Ovary (tissue), 9 donors: ENCODE results near the gene LTBP2. TPM values are rescaled to one million over a fixed set of nuclear protein-coding genes. Genes with fewer than 3 reads are reported as not detected.
"Not testable (repeated sequence)": the region's sequence is repeated elsewhere in the genome, so short reads cannot be mapped to it uniquely, and the experiment has no call there.

ENCODE experiments used
- DNase-seq, 5 donors: peaks; one replicate each; pipeline ENCODE4 v3.0.0-alpha.2; 2019 to 2020
- H3K27ac ChIP-seq, 2 donors: fragments of 200-600 bp; one replicate each; pipeline versions ENCODE4 v1.5.1 to v1.8.0; 2019 to 2022
- H3K27me3 ChIP-seq: fragments of 200-600 bp; one replicate; pipeline ENCODE4 v1.8.0; 2022
- H3K36me3 ChIP-seq: fragments of 200-600 bp; sonication (generic); one replicate; pipeline ENCODE4 v1.5.1; 2019
- H3K4me1 ChIP-seq: one replicate; pipeline ENCODE4 v1.8.1; 2013; ENCODE audit warnings: mild to moderate bottlenecking, moderate library complexity; ENCODE audit not compliant: insufficient read depth
- H3K4me3 ChIP-seq: fragments of 200-600 bp; sonication (generic); one replicate; pipeline ENCODE4 v1.5.1; 2017
- H3K9me3 ChIP-seq, 2 donors: fragments of 200-600 bp in 1 of 2; sonication (generic) in 1 of 2; one replicate each; pipeline versions ENCODE4 v1.5.1 to v1.8.1; 2013 to 2019; ENCODE audit warnings: mild to moderate bottlenecking in 1 of 2, moderate library complexity in 1 of 2
- CTCF ChIP-seq, 3 donors: fragments of 450-650 bp in 2 of 3; fragments of 200-600 bp in 1 of 3; IDR thresholded peaks; one replicate each; pipeline versions ENCODE4 v1.5.1 to v1.8.0; 2016 to 2022; ENCODE audit warnings: antibody characterized with exemption in 3 of 3, mild to moderate bottlenecking in 1 of 3
- EP300 ChIP-seq: sonication (generic); formaldehyde crosslinking; IDR thresholded peaks from one replicate; pipeline ENCODE4 v1.6.1; 2017; ENCODE audit warnings: antibody characterized with exemption
- POLR2A ChIP-seq: fragments of 450-650 bp; IDR thresholded peaks from one replicate; pipeline ENCODE4 v1.6.1; 2017; ENCODE audit warnings: antibody characterized with exemption, mild to moderate bottlenecking, moderate library complexity
- WGBS, 3 donors: extraction: QIAGEN DNeasy Blood & Tissue Kit in 1 of 3; methylation state at CpG; one replicate each; pipeline versions ENCODE4 v1.1.5 to v1.1.7; 2013 to 2017; 5-methylcytosine and 5-hydroxymethylcytosine counted together
- intact Hi-C, 4 donors: fragments of 100-400 bp; cut with DNase I; formaldehyde crosslinking; loops; one replicate each; pipeline versions ENCODE4 v1.11.0 to v1.15.1; 2022 to 2023
- polyA plus RNA-seq, 2 donors: library from polyadenylated mRNA; stranded (reverse); fragments of 200-250 nt in 1 of 2; fragments of 350-450 nt in 1 of 2; fragmentation: Illumina TruSeq in 1 of 2; extraction: RNeasy Lipid Tissue Mini Kit (QIAGEN cat#74804) in 1 of 2; gene quantifications; one replicate each; pipeline ENCODE4 v1.2.3, GENCODE V29; 2013 to 2014
- total RNA-seq, 7 donors: library from RNA; depleted of rRNA in 2 of 7; stranded (reverse); fragments of >200 nt in 2 of 7; fragmentation: NEBNext Ultra II Directional in 3 of 7; extraction: Animal tissue kit (Norgen Biotek cat#: 25700) in 3 of 7; gene quantifications; one replicate each; pipeline versions ENCODE4 v1.1.0 to v1.2.4, GENCODE V29; 2016 to 2023
- donor health status: DM: no; HTN: no; CAD: no; lungs with moderate emphysema.
- donor health status: DM: no; HTN: no; CAD: no.
- donor health status: Bipolar disorder and iron deficiency.
- donor health status: DM: yes; HTN: yes; CAD: no.
- donor health status: DM: no; HTN: no; CAD: no.
- donor health status: DM: yes; HTN: yes; CAD: no.

Gene LTBP2
- total and polyA plus RNA-seq, 9 donors: 31.4 to 85.0 (median 60.0) TPM

DNA sequence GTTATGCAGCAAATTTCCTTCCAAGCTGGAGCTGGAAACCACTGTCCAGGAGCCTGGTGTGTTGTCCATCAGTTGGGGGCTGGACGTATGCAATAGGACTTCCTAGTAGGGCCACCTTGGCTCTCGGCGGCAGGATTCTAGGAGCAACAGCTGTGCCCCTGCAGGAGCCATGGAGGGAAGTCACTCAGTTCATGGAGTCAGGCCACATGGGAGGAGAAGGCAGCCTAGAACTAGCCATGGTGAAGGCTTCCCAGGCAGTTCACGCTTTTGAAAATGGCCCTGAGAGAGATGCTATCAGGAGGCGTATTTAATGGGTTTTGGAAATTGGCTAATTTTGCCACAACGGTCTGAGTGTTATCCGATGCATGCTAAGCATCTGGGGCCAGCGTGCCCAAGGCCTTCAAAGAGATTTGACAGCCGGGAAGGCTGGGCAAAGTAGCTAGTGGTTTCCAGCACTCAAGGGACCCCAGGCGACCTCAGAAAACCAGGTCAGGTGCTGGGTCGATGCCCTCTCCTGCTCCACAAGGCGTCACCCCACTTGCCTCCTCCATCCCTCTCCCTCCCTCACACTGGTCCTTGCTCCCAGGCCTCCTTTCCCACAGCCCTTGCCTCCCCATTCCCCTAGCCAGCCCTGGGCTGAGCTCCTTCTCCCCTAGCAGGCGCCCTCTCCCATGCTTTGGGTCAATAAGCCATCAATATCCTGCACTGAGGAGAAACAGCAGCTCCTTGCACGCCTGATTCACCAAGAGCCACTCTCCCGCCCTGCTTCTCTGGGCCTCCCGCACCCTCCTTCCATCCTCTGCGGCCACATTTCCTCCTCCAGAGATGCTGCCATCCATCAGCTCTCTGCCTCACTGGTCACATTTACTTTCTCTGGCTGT, 155.1 kb downstream of the LTBP2 start:
- no peaks in the 10 kb centered on the region for H3K27me3 ChIP-seq
- no peak for TF ChIP-seq EP300
- TF ChIP-seq POLR2A: no peak
- TF ChIP-seq CTCF (IDR thresholded peaks at IDR 0.05): no peak
- no peaks in the 10 kb centered on the region for H3K36me3 ChIP-seq
- H3K9me3 ChIP-seq: no peaks in the 10 kb centered on the region
- DNase-seq: no peak
- H3K4me1 ChIP-seq: no peaks in the 10 kb centered on the region
- H3K4me3 ChIP-seq: no peak overlapping the region
- 66 to 78% (median 72%) methylated on average over 17 of the region's 17 CpGs for WGBS, 3 donors
- intact Hi-C loops: no loop called here
- H3K27ac ChIP-seq: no peak overlapping the region

DNA sequence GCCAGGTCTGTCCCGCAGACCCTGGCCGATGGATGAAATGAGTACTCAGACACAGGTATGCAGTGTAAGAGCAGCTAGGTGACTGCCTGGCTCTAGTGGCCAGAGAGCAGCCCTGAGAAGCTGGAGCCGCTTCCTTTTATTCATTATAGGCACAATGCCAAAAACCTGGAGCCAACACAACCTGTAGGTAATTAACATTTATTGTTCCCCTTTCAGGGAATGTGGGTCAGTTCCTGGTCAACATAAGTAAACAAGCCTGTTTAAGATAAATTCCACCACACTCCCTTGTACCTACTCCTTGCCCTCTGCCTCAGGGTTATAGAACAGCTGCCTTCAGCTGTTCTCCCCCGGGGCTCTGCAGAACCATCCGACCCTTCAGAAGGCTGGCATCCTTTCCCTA, 157.6 kb downstream of the LTBP2 start:
- H3K36me3 ChIP-seq, H3K4me3 ChIP-seq, H3K4me1 ChIP-seq, H3K27me3 ChIP-seq, H3K27ac ChIP-seq, DNase-seq, intact Hi-C loops, H3K9me3 ChIP-seq: not testable (repeated sequence)
- WGBS, 3 donors: 46 to 60% (median 54%) methylated on average over 5 of the region's 5 CpGs

Other genes with a start within 250 kb of the LTBP2 start
- gene SYNDIG1L, start 186.0 kb downstream of the LTBP2 start, total RNA-seq: under 1 TPM in 5 of 7 donors, not detected in 2; 0.10 to 0.35 (median 0.28) TPM
- under 1 TPM; 0.12 to 0.28 TPM for gene SYNDIG1L, start 186.0 kb downstream of the LTBP2 start, polyA plus RNA-seq
- gene NPC2, start 118.9 kb downstream of the LTBP2 start, total RNA-seq: 100 to 1,000 TPM; 175 to 422 (median 222) TPM
- 100 to 1,000 TPM; 329 to 506 TPM for gene NPC2, start 118.9 kb downstream of the LTBP2 start, polyA plus RNA-seq
- 10 to 100 TPM; 11.7 to 32.7 (median 26.9) TPM for gene ISCA2, start 118.5 kb downstream of the LTBP2 start, total RNA-seq
- 10 to 100 TPM; 23.2 to 47.4 TPM for gene ISCA2, start 118.5 kb downstream of the LTBP2 start, polyA plus RNA-seq
- gene AREL1, start 100.8 kb upstream of the LTBP2 start, total RNA-seq: 10 to 100 TPM; 14.8 to 38.1 (median 26.5) TPM
- 10 to 100 TPM in 1 of 2 donors, 1 to 10 TPM in 1; 8.2 to 24.0 TPM for gene AREL1, start 100.8 kb upstream of the LTBP2 start, polyA plus RNA-seq
- gene FCF1, start 100.9 kb upstream of the LTBP2 start, total RNA-seq: 10 to 100 TPM; 19.8 to 60.8 (median 43.1) TPM
- 10 to 100 TPM; 31.5 to 57.6 TPM for gene FCF1, start 100.9 kb upstream of the LTBP2 start, polyA plus RNA-seq
- 10 to 100 TPM; 58.7 to 92.4 (median 70.2) TPM for gene YLPM1, start 151.1 kb upstream of the LTBP2 start, total RNA-seq
- 10 to 100 TPM; 30.1 to 68.4 TPM for gene YLPM1, start 151.1 kb upstream of the LTBP2 start, polyA plus RNA-seq